NK-92 treated with Interleukin-12 subunit alpha and Interleukin-12 subunit beta, amount 100 ng/mL, for 24 hours (cell line): Measurements from ENCODE around the gene SAYSD1.

Source experiments
- DNase-seq: peaks from one replicate; lab custom pipeline; 2025; lab: John Stamatoyannopoulos, UW

SAYSD1 gene

DNA sequence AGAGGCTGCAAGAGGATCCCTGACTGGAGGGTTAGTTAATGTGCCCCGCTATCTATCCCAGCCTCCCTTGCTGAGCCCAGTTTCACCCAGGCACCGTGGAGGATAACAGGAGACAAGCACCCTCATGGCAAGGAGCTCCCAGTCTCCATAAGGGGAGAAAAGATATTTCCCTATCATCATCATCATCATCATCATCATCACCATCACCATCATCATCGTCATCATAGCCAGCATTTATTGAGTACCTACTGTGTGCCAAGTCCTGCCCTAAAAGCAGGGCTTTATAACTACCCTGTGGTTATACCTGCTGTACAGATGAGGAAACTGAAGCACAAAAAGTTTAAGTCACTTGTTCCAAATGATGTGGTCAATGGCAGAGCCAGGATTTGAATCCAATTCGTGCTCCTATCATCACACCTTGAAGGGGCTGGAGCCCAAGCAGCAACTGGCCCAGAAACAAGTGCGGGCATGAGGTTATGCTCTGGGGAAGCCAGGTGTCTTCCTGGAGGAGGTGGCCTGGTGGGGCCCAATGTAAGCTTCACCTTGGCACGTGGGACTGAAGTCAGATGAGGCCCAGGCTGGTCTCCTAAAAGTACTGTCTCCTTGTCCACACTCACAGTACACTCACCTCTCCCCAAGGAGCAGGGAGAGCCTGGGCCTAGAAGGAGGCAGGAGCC is 56.4 kb downstream of the SAYSD1 start:
- no peak for DNase-seq

DNA sequence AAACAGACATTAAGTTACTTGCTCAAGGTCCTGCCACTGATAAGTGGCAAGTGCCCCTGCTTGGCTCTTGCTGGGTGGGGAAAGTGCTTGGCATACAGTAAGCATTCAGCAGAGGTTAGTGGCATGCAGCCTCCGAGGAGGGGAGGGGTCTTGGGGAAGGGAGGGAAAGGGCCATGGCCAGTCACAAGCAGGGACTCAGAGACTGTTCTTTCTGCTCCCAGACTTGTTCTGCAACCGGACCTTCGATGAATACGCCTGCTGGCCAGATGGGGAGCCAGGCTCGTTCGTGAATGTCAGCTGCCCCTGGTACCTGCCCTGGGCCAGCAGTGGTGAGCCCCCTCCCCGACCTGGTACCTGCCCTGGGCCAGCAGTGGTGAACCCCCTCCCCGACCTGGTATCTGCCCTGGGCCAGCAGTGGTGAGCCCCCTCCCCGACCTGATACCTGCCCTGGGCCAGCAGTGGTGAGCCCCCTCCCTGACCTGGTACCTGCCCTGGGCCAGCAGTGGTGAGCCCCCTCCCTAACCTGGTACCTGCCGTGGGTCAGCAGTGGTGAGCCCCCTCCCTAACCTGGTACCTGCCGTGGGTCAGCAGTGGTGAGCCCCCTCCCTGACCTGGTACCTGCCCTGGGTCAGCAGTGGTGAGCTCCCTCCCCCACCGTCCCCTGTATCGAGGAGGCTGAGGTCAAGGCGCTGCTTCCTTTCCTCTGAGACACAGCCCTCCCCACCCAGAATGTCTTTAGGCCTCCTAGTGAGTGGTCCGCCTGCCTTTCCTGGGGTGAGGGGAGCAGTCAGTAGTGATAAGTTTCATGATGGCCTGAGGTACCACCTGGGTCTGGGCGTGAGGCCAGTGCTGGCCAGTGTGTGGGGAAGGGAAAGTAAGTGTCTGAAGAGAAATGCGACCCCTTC is 57.5 kb downstream of the SAYSD1 start:
- peak; percentile 33 for DNase-seq

DNA sequence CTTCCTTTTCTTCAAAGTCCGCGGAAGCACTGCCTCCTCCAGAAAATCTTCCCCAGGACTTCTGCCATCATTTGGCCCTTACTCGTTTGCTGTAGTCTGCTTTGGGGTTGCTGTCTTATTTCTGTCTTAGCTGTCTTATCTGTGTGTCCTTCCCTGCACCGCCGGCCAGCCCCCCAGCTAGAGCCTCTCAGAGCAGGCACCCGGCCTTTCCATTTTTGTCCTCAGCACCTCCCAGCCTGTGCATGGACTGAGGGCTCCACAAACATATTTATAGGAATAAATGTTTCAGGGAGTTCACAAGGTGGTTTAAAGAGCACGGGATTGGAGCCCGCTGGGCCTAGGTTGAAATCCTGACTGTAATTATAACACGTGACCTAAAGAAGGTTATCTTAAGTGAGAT is 58.3 kb downstream of the SAYSD1 start:
- DNase-seq, result no peak

DNA sequence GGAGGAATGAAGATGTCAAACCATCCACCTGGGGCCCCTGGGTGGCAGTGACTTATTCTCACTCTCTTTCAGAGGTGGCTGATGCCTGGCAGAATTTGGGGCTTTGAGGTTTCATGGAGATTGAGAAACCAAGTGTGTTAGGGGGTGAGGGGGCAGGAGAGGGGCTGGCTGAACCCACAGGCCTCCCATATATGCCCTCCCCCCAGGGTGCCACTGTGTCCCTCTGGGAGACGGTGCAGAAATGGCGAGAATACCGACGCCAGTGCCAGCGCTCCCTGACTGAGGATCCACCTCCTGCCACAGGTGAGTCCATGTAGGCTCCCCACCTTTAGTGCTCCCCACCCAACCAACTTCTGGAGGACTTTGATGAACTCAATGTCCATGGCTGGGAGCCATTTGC is 58.8 kb downstream of the SAYSD1 start:
- DNase-seq, result no peak

DNA sequence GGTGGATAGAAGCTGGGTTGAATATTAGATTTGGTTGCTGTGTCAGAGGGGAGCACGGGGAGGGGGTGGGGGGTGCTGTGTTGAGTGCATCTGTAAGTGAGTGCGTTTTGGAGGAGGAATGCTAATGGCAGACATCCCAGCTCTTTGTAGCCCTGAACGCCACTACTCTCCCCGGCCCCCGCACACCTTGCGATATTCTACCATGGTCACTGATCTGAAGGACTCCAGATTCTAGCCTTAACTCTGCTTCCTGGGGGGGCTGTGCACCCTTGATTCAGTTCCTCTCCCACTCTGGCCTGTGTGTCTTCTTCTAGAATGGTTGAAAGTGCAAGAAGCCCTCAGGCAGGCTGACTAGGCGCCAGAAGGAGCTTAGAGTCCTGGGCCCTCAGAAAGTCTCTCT is 59.3 kb downstream of the SAYSD1 start:
- no peak for DNase-seq

DNA sequence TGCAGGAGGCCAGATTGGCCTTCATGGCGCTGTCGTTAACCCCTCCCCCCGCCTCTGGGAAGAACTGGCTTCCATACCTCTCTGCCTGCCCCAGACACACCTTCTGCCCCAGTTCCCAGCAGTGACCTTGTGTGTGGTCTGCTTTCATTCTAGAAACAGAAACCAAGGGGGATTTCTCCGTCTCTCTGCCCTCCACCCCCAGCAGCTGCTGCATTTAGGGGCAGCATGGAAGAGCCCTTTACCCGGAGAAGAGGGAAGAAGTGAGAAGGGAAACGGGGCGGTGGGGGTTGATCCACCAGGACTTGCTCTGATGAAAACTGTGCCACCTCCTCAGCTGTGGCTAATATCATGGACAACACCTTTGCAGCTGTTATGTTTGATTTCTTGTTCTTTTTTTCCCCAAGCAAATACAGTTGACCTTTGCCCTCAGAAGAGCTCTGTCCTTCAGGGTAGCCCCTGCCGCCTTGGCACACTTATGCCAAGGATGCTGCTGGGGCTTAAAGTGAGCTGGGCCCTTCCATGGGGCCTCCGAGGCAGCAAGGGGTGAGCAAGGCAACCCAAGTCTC is 60.3 kb downstream of the SAYSD1 start:
- DNase-seq, result no peak
